ENCODE results near the gene SLC26A4.
"Not testable (repeated sequence)": the region's sequence is repeated elsewhere in the genome, so short reads cannot be mapped to it uniquely, and the experiment has no call there.

SLC26A4 gene

GRCh38 chr7:107660381-107661080 is at the start of gene SLC26A4:
TSS of gene SLC26A4 (plus strand) at chr7:107660828. CDS start at chr7:107661642, 814 bp downstream.
- peak in 6 of 58 donors; percentile 3 to 17 (median 6) for DNase-seq

GRCh38 chr7:107613439-107613838 is 47.2 kb upstream of the SLC26A4 start:
- no peak for DNase-seq

DNA sequence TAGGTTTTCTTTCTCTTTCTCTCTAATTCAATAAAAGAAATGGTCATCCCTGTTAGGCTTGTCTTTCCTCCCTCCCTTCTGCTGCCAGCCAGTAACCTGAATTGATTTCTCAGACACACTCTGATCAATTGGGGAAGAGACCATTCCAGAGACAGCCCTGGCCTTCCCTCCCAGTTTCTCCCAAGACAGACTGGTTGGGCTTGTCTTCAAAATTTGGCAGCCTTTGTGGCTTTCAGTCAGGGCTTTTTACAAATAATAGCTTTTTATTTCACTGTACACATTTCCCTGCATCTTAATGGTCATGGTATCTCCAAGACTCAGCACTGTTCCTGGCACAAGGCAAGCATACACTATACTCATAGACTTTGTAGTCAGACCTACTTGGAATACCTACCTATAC is 46.7 kb upstream of the SLC26A4 start:
- no peak for DNase-seq

- no peak for DNase-seq
Observed at GRCh38 chr7:107614425-107614824, 46.2 kb upstream of the SLC26A4 start.

DNA sequence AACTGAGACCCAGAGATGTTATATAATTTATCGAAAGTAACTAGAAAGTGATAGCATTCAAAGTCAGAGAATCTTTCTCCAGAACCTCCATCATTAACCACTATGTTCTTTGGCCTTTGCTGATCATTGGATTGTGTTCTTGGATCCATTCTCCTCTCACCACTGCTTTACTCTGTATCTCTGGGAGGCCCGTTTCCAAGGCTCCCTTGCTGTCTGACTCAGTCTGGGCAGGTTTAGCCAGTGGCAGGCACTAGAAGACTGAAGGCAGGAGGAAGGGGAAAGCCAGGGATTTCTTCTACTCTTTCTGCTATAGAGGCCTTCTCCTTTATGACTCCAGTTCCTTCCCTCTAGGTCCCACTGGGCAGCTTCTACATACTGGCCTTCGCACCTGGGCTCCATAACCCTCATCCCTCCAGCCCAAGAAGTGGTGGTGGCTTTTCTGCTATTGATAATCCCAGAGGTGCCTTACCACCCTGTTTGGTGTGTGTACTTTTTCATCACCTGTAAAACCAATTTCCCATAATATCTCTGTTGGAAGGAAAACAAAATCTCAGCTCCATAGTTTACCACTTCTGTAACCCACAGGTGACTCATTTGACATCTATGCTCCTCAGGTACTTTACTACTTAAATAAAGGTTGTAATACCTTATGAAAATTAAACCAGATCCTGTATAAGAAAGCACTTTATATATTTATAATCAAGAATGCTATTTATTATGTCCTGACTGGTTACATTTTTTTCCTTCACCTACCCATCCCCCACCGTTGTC is 44.5 kb upstream of the SLC26A4 start:
- DNase-seq = no peak

DNA sequence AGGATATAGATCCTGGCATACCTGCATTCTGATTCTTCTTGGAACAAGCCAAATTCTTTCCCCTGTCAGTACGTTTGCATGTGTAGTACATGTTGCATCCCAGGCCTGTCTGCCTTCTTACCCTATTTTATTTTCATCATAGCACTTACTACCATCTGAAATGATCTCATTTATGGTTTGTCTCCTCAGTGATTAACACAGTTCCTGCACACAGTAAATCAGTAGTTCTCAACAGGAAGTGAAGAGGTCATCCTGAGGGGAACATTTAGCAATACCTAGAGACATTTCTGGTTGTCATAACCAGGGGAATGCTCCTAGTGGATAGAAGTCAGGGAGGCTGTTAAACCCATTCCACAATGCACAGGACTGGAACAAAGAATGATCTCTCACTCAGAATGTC is 38.2 kb upstream of the SLC26A4 start:
- no peak for DNase-seq

DNA sequence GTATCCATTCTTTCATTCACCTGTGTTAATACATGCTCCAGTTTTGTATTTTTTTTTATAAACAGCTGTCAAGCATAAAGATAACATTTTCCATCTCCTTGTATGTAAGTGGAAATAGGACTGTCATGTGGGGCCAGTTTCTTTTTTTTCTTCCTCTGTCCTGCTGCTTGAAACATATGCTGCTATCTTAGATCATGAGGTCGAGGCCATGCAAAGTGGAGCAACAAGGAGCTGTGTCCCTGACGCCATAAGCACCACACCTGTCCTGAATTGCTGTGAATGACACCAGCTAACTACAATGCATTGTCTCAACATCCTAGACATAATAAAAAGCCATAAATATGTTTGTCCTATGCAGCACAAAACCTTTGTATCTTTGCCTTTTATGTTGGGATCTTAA is 37.7 kb upstream of the SLC26A4 start:
- no peak for DNase-seq

- no peak for DNase-seq
Observed at GRCh38 chr7:107627002-107627401, 33.6 kb upstream of the SLC26A4 start.

GRCh38 chr7:107628461-107629064 is 32.1 kb upstream of the SLC26A4 start:
- DNase-seq = peak in 4 of 58 donors; percentile 6 to 13 (median 10)

GRCh38 chr7:107630342-107630741 is 30.3 kb upstream of the SLC26A4 start:
- no peak for DNase-seq

DNA sequence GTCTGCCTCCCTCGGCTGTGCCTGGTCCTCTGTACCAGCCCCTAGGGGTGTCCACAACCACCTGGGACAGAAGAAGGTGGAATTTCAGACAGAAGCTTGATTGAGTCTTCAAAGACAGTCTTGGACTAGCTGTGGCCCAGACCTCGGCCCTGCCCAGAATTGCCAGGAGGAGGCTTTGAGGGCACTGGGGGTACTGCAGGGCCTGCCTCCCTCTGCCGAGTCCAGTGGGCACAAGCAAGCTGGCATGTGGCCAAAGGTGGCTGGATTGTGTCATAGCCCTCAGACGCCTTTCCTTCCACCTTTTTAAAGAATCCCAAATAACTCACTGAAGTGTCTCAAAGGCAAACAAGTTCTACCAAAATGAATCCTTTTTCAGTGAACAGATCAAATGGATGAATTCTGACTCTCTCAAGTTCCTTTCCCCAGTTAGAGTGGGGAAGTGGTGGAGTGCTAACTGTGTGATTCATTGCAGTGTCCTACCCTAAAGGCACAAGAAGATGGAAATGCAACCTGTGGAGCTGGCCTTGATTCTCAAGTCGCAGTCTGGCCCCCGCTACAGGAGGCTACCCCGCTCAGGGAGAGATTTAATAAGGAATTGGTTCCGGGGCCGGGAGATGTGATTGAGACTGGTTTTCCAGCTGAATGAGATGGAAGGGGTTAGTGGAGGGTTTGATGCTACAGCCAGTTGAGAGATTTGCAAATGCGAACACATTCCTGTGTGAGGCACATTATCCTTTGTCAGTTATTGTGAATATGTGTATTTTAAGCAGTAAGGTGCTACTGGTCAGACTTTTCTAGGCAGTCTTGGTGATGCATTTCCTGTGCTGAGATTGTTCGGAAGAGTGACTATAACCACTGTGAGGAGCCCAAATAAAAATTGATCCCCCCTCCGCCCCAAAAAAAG is 28.8 kb upstream of the SLC26A4 start:
- no peak for DNase-seq

GRCh38 chr7:107632492-107632865 is 28.1 kb upstream of the SLC26A4 start:
- DNase-seq = no peak

DNA sequence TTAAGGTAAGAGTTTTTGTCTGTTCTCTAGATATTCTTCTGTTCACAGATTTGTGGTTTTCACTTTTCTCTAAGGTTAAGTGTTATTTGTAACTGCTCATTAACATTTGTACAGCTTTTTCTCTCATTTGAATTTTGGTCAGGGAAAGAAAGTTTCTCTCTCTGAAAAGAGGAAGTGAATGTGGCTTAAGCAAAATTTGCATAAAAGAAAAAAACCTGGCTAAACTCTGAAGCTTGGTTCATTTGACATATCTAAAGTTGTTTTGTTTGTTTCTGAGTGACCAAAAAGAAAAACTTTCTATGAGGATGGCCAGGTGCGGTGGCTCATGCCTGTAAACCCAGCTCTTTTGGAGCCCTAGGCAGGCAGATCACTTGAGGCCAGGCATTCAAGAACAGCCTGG is 22.0 kb upstream of the SLC26A4 start:
- DNase-seq = no peak

- not testable (repeated sequence) for DNase-seq
Observed at GRCh38 chr7:107639070-107639469, 21.6 kb upstream of the SLC26A4 start.

GRCh38 chr7:107641676-107642075 is 19.0 kb upstream of the SLC26A4 start:
- DNase-seq = no peak

GRCh38 chr7:107642501-107642900 is 18.1 kb upstream of the SLC26A4 start:
- no peak for DNase-seq

DNA sequence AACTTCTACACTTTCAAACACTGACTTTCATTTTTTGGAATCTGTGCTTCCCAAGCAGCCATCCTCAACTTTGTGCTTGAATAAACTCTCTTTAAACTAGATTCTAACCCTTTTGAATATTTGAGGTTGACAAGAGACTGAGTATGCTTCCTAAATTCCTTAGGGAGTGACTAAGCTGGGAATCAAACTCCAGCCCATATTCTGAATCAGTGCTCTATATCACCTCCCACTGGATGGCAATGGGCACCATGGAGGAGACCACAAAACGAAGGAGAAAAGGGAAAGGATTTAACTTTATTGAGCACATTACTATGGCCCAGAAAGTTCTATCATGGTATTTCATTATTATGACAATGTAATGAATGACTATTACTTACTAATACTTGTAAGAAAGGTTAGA is 17.2 kb upstream of the SLC26A4 start:
- DNase-seq = no peak

GRCh38 chr7:107643938-107644308 is 16.7 kb upstream of the SLC26A4 start:
- no peak for DNase-seq

DNA sequence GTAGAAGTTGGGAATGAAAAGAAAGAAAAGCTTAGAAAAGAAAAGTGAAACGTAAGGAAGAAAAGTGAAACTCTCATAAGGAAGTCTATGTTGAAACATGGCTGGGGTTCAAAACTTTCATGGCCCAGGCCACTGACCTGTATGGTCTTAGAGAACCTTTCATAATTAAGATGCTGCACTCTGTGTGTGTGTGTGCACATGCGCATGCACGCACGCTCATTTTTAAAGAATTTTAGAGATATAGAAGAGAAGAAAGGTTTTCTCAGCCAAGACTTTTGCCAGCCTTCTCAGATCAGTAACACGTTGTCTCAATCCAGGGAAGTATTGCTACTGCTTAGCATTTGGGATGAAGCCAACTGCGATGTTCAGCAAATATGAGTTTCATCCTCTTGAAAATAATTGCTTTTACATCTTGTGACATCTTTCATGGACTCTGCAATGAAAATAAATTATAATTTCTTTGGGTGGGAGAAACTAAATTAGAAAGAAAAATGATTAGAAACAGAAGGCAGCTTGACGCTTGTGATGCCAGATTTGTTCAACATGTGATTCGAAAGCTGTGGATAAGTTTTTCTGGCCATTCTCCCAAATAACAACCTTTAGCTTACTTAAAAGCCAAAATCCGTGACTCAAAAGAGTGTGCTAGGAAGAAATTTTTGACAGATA is 16.2 kb upstream of the SLC26A4 start:
- peak in 10 of 58 donors; percentile 8 to 73 (median 26) for DNase-seq

- no peak for DNase-seq
Observed at GRCh38 chr7:107652642-107653041, 8.0 kb upstream of the SLC26A4 start.

DNA sequence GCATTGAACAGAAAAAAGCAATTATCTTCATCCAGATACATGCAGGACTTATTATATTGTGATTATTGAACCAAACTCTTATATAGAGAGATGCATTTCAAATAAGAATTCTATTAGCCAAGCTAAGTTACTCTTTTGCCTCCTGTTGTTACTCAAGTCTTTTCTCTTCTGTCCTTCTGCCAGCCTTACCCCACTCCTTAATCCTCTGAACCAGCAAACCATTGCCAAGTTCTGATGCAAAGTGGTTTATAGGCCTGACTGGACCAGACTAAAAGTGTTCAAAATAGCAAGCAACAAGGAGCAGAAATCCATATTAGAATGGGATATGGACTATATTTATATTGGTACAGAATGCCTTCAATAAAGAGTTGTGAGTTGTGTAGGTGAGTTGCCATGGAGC is 2.2 kb upstream of the SLC26A4 start:
- no peak for DNase-seq
